Measurements from ENCODE around the gene MACF1.

The MACF1 gene

DNA sequence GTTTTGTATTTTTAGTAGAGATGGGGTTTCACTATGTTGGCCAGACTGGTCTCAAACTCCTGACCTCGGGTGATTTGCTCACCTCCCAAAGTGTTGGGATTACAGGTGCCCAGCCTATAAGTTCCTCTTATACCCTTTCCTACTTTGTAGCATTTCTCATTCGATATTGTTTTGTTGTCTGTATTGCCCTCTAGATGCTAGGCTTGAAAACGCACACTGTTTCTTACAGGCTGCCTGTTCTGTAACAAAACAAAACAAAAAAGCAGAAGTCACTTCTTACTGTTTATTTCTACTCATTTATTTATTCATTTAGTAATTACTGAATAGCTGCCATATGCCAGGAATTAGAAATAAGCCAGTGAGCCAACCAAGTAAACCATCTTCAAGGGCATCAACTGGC lies 150.1 kb downstream of the MACF1 start:
- peak; percentile 20 for DNase-seq (ENCODE audit: low read depth)
- TF ChIP-seq, protein P1, sequence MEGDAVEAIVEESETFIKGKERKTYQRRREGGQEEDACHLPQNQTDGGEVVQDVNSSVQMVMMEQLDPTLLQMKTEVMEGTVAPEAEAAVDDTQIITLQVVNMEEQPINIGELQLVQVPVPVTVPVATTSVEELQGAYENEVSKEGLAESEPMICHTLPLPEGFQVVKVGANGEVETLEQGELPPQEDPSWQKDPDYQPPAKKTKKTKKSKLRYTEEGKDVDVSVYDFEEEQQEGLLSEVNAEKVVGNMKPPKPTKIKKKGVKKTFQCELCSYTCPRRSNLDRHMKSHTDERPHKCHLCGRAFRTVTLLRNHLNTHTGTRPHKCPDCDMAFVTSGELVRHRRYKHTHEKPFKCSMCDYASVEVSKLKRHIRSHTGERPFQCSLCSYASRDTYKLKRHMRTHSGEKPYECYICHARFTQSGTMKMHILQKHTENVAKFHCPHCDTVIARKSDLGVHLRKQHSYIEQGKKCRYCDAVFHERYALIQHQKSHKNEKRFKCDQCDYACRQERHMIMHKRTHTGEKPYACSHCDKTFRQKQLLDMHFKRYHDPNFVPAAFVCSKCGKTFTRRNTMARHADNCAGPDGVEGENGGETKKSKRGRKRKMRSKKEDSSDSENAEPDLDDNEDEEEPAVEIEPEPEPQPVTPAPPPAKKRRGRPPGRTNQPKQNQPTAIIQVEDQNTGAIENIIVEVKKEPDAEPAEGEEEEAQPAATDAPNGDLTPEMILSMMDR (IDR thresholded peaks at IDR 0.05; ENCODE audit: low read depth, low read length) = peak; percentile 4
- TF ChIP-seq, protein P2, sequence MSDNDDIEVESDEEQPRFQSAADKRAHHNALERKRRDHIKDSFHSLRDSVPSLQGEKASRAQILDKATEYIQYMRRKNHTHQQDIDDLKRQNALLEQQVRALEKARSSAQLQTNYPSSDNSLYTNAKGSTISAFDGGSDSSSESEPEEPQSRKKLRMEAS (IDR thresholded peaks at IDR 0.05; ENCODE audit: low read depth, low read length) = no peak
- no peak overlapping the region for H3K4me3 ChIP-seq (ENCODE audit: low read depth, low read length)

DNA sequence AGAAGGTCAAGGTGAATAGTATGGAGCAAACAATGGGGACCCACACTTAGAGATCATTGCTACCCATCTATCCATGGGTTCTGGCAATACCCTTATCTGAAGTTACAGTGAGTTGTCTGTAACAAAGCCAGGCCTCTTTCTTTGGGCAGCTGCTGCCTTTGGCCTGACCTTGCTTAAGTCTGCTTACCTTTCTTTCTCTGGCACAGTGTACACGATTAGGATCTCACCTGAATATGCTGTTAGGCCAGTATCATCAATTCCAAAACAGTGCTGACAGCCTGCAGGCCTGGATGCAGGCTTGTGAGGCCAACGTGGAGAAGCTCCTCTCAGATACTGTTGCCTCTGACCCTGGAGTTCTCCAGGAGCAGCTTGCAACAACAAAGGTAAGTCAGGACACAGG lies 154.0 kb downstream of the MACF1 start:
- DNase-seq (ENCODE audit: low read depth) = no peak
- TF ChIP-seq MYC (IDR thresholded peaks at IDR 0.05; ENCODE audit: low read depth, low read length) (no peak), POLR2A (IDR thresholded peaks at IDR 0.05; ENCODE audit: extremely low read depth, insufficient read length) (no peak)
- TF ChIP-seq, protein P2 (IDR thresholded peaks at IDR 0.05; ENCODE audit: low read depth, low read length) = no peak
- TF ChIP-seq, protein P1 (IDR thresholded peaks at IDR 0.05; ENCODE audit: low read depth, low read length) = no peak
- no peak overlapping the region for H3K4me3 ChIP-seq (ENCODE audit: low read depth, low read length)

DNA sequence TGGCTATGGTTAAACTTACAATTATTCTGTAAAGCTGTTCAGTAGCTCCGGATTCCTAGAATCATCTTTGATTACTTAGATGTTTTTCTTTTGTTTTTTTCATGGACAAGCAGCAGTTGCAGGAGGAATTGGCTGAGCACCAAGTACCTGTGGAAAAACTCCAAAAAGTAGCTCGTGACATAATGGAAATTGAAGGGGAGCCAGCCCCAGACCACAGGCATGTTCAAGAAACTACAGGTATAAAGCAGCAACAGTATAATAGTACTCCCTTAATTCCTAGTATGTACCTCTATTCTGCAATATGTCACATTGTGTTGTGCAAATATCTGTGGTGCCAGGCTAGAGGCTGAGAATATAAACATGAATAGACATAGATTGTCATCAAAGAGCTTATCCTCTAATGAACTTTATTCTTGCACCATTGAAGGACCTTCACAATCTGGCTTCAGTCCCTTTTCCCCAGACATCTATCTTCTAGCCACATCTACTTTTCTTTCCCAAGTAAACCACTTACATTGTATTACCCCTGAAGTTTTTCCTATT lies 154.6 kb downstream of the MACF1 start:
- no peak overlapping the region for H3K4me3 ChIP-seq (ENCODE audit: low read depth, low read length)
- no peak for DNase-seq (ENCODE audit: low read depth)
- TF ChIP-seq POLR2A (IDR thresholded peaks at IDR 0.05; ENCODE audit: extremely low read depth, insufficient read length) = no peak

DNA sequence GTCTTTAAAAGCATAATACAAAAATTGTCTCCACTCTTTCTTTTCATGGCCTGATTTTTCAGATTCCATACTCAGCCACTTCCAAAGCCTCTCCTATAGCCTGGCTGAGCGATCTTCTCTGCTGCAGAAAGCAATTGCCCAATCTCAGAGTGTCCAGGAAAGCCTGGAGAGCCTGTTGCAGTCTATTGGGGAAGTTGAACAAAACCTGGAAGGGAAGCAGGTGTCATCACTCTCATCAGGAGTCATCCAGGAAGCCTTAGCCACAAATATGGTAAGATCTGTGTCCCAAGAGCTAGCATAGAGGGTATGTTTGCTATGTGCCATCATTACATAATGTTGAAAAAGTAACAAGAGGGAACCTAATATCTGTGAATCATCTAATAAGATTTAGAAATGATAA lies 156.2 kb downstream of the MACF1 start:
- TF ChIP-seq, protein P1 (IDR thresholded peaks at IDR 0.05; ENCODE audit: low read depth, low read length) = no peak
- TF ChIP-seq, protein P2 (IDR thresholded peaks at IDR 0.05; ENCODE audit: low read depth, low read length) = no peak
- no peak for TF ChIP-seq POLR2A (IDR thresholded peaks at IDR 0.05; ENCODE audit: extremely low read depth, insufficient read length)
- no peak for TF ChIP-seq MYC (IDR thresholded peaks at IDR 0.05; ENCODE audit: low read depth, low read length)
- DNase-seq (ENCODE audit: low read depth) = peak; percentile 58
- H3K4me3 ChIP-seq (ENCODE audit: low read depth, low read length) = no peak overlapping the region

DNA sequence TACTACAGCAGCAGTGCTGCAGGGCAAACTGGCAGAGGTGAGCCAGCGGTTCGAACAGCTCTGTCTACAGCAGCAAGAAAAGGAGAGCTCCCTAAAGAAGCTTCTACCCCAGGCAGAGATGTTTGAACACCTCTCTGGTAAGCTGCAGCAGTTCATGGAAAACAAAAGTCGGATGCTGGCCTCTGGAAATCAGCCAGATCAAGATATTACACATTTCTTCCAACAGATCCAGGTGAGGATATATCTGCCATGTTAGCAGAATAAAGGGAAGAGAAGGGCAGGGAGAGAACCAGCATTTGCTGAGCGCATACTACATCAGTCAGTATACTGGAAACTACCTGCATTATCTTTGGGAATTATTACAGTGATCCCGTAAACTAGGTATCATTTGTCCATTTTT lies 157.0 kb downstream of the MACF1 start:
- TF ChIP-seq, protein P2 (IDR thresholded peaks at IDR 0.05; ENCODE audit: low read depth, low read length) = no peak
- no peak for TF ChIP-seq POLR2A (IDR thresholded peaks at IDR 0.05; ENCODE audit: extremely low read depth, insufficient read length)
- TF ChIP-seq MYC (IDR thresholded peaks at IDR 0.05; ENCODE audit: low read depth, low read length) = no peak
- TF ChIP-seq, protein P1 (IDR thresholded peaks at IDR 0.05; ENCODE audit: low read depth, low read length) = no peak
- no peak overlapping the region for H3K4me3 ChIP-seq (ENCODE audit: low read depth, low read length)
- DNase-seq (ENCODE audit: low read depth) = no peak

GRCh38 chr1:39363267-39363666 lies 158.8 kb downstream of the MACF1 start:
- TF ChIP-seq POLR2A (IDR thresholded peaks at IDR 0.05; ENCODE audit: extremely low read depth, insufficient read length) (no peak), MYC (IDR thresholded peaks at IDR 0.05; ENCODE audit: low read depth, low read length) (no peak)
- DNase-seq (ENCODE audit: low read depth) = no peak
- H3K4me3 ChIP-seq (ENCODE audit: low read depth, low read length) = no peak overlapping the region

GRCh38 chr1:39368045-39368444 lies 163.6 kb downstream of the MACF1 start:
- DNase-seq (ENCODE audit: low read depth) = no peak
- H3K4me3 ChIP-seq (ENCODE audit: low read depth, low read length) = no peak overlapping the region
- TF ChIP-seq, protein P1 (IDR thresholded peaks at IDR 0.05; ENCODE audit: low read depth, low read length) = no peak
- TF ChIP-seq, protein P2 (IDR thresholded peaks at IDR 0.05; ENCODE audit: low read depth, low read length) = no peak

Measured in NB4 (cell line).